ENCODE data around the gene U2AF2.

The U2AF2 gene

DNA sequence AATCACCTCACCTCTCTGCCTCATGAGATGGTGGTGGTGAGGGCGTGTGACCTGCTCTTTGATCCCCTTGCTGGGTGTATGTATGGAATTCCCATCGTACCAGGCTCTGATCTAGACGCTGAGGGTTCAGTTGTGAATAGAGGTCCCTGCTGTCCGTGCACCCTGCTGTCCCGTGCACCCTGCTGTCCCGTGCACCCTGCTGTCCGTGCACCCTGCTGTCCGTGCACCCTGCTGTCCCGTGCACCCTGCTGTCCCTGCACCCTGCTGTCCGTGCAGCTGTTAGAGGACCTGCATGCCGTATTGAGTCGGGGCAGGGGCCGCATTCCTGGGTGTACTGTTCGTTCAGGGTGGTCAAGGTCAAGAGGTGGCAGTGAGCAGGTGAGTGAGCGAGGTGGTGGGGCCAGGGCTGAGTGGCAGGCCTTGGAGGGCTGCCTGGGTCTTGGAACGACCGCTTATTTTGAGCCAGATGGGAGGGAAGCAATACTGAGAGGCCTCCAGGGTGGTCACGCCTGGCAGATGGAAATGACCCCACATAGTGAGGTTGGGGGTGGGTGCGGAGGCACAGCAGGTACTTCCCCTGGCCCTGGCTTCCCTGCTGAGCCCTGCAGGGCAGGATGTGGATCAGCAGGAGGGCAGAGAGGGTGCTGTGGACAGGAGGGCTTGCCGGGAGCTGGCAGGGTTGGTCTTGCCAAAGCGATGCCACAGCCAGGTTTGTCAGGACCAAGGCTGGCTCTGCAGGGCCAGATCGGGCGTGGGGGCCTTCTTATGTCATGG, 15.6 kb downstream of the U2AF2 start:
- Histone ChIP-seq H3K4me2 (peak overlapping the region in 6 of 11 experiments; percentile 6 to 59 (median 10); a peak in 6 of 22 replicates), H3K36me3 (peaks cover 69 to 90% (median 87%) of the 10 kb centered on the region in 11 experiments), H4K20me1 (peaks cover 83 to 96% (median 90%) of the 10 kb centered on the region in 11 experiments), H3K9me3 (replicated peaks in 1 of 11) (no peaks in the 10 kb centered on the region), H3K27me3 (no peaks in the 10 kb centered on the region), H3K4me1 (peaks cover 18 to 44% (median 39%) of the 10 kb centered on the region in 10 experiments; a peak in 19 of 20 replicates), H3K27ac (no peak overlapping the region), H3K9ac (no peak overlapping the region), H3K4me3 (no peak overlapping the region)
- no peak for TF ChIP-seq Cebpa-rat (IDR thresholded peaks at IDR 0.05)

DNA sequence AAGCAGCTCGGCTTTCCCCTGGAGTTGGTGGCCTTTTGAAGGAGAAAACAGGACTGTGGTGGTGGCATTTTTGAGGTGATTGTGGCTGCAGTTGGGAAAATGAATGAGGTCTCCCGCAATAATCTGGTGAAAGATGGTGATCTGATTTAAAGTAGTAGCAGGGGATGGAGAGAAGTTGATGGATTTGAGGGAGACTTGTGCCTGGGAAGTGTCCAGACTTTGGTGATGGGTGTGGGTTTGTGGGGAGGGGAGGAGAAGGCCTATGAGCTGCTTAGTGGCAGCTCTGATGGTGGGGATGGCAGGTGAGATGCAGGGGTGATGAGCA, 16.2 kb downstream of the U2AF2 start:
- TF ChIP-seq Cebpa-rat (IDR thresholded peaks at IDR 0.05) = no peak
- Histone ChIP-seq H3K9ac (0 out of 22 replicates have a peak overlapping the region, but pooled peaks of 1 of the 11 experiments have one; percentile 26), H3K4me3 (no peak overlapping the region), H3K27me3 (no peaks in the 10 kb centered on the region), H3K4me2 (peak overlapping the region in 6 of 11 experiments; percentile 6 to 74 (median 16); a peak in 6 of 22 replicates), H3K27ac (no peak overlapping the region), H3K36me3 (peaks cover 64 to 85% (median 81%) of the 10 kb centered on the region in 11 experiments), H4K20me1 (peaks cover 78 to 96% (median 86%) of the 10 kb centered on the region in 11 experiments), H3K4me1 (peaks cover 18 to 47% (median 43%) of the 10 kb centered on the region in 10 experiments; a peak in 19 of 20 replicates), H3K9me3 (replicated peaks in 1 of 11) (no peaks in the 10 kb centered on the region)

DNA sequence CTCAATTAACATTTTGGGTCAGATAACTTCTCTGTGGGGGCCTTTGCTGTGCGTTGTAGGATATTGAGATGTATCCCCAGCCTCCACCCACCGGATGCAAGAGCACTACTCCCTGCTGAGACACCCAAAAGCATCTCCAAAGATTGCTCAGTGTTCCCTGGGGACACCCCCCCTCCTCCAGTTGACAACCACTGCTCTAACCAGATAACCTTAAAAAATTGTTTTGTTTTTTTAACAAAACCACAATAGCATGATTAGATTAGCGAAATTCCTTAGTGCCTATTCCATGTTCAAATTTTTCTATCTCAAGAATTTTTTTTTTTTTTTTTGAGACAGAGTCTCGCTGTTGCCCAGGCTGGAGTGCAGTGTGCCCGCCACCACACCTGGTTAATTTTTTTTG, 17.6 kb downstream of the U2AF2 start:
- H3K27me3 ChIP-seq = no peaks in the 10 kb centered on the region
- peak overlapping the region in 5 of 11 experiments; percentile 5 to 50 (median 25); a peak in 6 of 22 replicates for H3K9ac ChIP-seq
- H3K27ac ChIP-seq = peak overlapping the region in 2 of 11 experiments; percentile 3 to 21; a peak in 1 of 22 replicates
- peaks cover 30 to 61% (median 57%) of the 10 kb centered on the region in 10 experiments for H3K4me1 ChIP-seq
- peaks cover 64 to 96% (median 85%) of the 10 kb centered on the region in 11 experiments for H4K20me1 ChIP-seq
- peak overlapping the region in 10 of 11 experiments; percentile 9 to 74 (median 52); a peak in 19 of 22 replicates for H3K4me2 ChIP-seq
- TF ChIP-seq Cebpa-rat (IDR thresholded peaks at IDR 0.05) = no peak
- H3K9me3 ChIP-seq (replicated peaks in 1 of 11) = no peaks in the 10 kb centered on the region
- H3K4me3 ChIP-seq = no peak overlapping the region
- peaks cover 50 to 79% (median 69%) of the 10 kb centered on the region in 11 experiments for H3K36me3 ChIP-seq

DNA sequence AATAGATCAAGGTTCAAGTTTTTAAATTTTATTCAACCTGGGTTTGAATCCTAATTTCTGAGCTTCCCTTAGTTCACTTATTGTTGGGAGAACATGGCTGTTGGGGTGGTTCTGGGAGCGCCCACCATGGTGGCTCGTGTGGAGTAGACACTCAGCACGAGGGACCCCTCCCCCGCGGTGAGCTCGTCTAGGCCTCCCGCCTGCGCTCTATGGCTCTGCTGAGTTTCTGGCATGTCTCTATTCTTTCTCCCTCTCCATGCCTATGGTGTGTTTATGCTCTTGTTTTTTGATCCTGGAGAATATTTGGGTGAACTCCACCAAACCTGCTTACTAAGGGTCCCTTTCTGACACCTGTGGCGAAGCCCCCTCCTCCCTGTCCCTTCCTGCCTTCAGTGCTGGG, 18.6 kb downstream of the U2AF2 start:
- no peak for TF ChIP-seq Cebpa-rat (IDR thresholded peaks at IDR 0.05)
- peaks cover 41 to 70% (median 59%) of the 10 kb centered on the region in 11 experiments for H3K36me3 ChIP-seq
- peak overlapping the region in 6 of 11 experiments; percentile 17 to 50 (median 32); a peak in 7 of 22 replicates for H3K9ac ChIP-seq
- H4K20me1 ChIP-seq = peaks cover 56 to 96% (median 83%) of the 10 kb centered on the region in 11 experiments
- peak overlapping the region in 4 of 11 experiments; percentile 25 to 74 (median 62); a peak in 4 of 22 replicates for H3K4me2 ChIP-seq
- peak overlapping the region in 4 of 11 experiments; percentile 0 to 25 (median 20); a peak in 4 of 22 replicates for H3K27ac ChIP-seq
- H3K4me3 ChIP-seq = no peak overlapping the region
- H3K4me1 ChIP-seq = peaks cover 38 to 71% (median 67%) of the 10 kb centered on the region in 10 experiments
- H3K27me3 ChIP-seq = no peaks in the 10 kb centered on the region
- H3K9me3 ChIP-seq (replicated peaks in 1 of 11) = no peaks in the 10 kb centered on the region

DNA sequence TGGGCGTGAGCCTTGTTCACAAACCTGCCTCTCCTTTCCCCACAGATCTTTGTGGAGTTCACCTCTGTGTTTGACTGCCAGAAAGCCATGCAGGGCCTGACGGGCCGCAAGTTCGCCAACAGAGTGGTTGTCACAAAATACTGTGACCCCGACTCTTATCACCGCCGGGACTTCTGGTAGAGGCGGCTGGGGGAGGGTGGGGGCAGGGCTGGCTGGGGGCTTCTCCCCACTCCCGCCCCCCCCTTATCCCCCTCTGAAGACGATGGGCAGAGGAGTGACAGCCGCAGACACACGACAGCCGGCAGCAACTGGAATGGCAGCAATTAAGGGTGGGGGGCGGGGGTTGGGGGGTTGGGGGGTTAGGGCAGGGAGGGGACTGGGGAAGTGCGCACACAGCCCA, 19.1 kb downstream of the U2AF2 start:
- no peak for TF ChIP-seq Cebpa-rat (IDR thresholded peaks at IDR 0.05)
- peak overlapping the region in 5 of 11 experiments; percentile 17 to 39 (median 31); a peak in 6 of 22 replicates for H3K9ac ChIP-seq
- peak overlapping the region in 3 of 11 experiments; percentile 18 to 25 (median 21); a peak in 2 of 22 replicates for H3K27ac ChIP-seq
- peaks cover 43 to 75% (median 71%) of the 10 kb centered on the region in 10 experiments for H3K4me1 ChIP-seq
- no peak overlapping the region for H3K4me3 ChIP-seq
- peaks cover 51 to 96% (median 83%) of the 10 kb centered on the region in 11 experiments for H4K20me1 ChIP-seq
- peaks cover 41 to 70% (median 59%) of the 10 kb centered on the region in 11 experiments for H3K36me3 ChIP-seq
- H3K9me3 ChIP-seq (replicated peaks in 1 of 11) = no peaks in the 10 kb centered on the region
- peak overlapping the region in 4 of 11 experiments; percentile 59 to 92 (median 78); a peak in 5 of 22 replicates for H3K4me2 ChIP-seq
- no peaks in the 10 kb centered on the region for H3K27me3 ChIP-seq

DNA sequence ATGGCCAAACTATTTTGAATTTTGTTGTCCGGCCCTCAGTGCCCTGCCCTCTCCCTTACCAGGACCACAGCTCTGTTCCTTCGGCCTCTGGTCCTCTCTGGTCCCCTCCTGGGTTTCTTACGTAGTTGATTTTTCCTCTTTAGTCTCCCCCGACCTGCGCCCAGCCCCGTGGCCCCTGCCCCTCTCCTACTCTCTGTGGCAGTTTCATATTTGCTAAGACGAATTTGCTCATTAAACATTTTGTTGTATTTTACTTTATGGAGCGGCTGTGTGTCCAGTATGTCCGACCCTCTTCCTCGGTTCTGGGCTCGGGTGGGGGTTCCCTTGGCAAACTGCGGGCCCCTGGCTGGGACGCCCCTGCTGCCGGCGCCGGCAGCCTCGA, 19.6 kb downstream of the U2AF2 start:
- H3K4me2 ChIP-seq = peak overlapping the region; percentile 68 to 97 (median 90)
- H3K4me1 ChIP-seq = peaks cover 48 to 81% (median 77%) of the 10 kb centered on the region in 10 experiments
- no peaks in the 10 kb centered on the region for H3K9me3 ChIP-seq (replicated peaks in 1 of 11)
- peaks cover 41 to 70% (median 59%) of the 10 kb centered on the region in 11 experiments for H3K36me3 ChIP-seq
- peaks cover 48 to 96% (median 83%) of the 10 kb centered on the region in 11 experiments for H4K20me1 ChIP-seq
- no peaks in the 10 kb centered on the region for H3K27me3 ChIP-seq
- H3K9ac ChIP-seq = peak overlapping the region; percentile 93 to 98 (median 97)
- peak overlapping the region; percentile 79 to 98 (median 92) for H3K4me3 ChIP-seq
- H3K27ac ChIP-seq = peak overlapping the region; percentile 47 to 98 (median 94)
- no peak for TF ChIP-seq Cebpa-rat (IDR thresholded peaks at IDR 0.05)

DNA sequence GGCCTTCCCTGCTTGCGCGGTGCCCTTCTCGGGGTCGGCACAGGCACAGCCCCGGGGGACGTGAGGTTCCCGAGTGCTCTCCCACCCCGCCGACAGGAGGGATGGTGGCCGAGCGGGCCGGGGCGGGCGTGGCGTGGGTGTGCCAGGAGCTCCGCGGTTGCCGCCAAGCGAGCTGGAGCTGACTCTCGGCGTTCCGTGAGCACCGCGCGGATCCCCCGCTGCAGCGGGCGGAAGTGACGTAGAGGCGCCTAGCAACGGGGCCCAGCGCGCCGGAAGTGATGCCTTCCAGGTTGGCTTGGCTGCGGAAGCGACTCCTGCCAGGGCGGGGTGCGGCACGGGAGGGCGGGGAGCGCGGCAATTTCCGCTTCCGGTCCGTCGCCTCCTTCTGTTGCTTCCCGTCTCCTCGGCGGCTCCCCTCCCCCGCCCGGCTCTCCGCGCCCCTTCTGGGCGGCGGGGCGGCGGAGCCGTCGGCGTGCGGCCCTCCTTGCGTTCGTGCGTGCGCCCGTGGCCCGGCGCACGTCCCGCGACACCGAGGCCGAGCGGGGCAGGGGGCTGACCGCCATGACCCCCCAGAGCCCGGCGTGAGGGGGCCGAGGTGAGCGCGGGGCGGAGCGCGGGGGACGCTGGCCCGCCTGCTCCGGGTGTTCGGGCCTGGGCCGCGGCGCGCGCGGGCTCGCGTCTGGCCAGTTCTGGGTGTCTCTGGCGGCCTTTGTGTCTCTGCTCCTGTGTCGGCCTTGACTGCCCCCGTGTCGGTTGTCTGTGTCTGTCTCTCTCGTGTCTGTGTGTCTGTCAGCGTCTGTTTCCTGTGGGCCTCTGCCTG, 20.2 kb downstream of the U2AF2 start, which contains the start of gene EPN1:
Gene EPN1, plus strand, starts transcription at position 386 of the 820 bp plus-strand sequence. CDS start 3,402 bp downstream, outside the sequence.
- Histone ChIP-seq H3K9me3 (replicated peaks in 1 of 11) (no peaks in the 10 kb centered on the region), H3K27me3 (no peaks in the 10 kb centered on the region), H3K36me3 (peaks cover 41 to 70% (median 59%) of the 10 kb centered on the region in 11 experiments), H3K27ac (peak within 1 kb of the TSS; percentile 92 to 98 (median 95)), H3K4me2 (peak within 1 kb of the TSS; percentile 87 to 98 (median 93)), H3K4me3 (peak within 1 kb of the TSS; percentile 79 to 98 (median 92)), H3K4me1 (peaks cover 52 to 87% (median 82%) of the 10 kb centered on the region in 10 experiments), H4K20me1 (peaks cover 48 to 96% (median 83%) of the 10 kb centered on the region in 11 experiments), H3K9ac (peak within 1 kb of the TSS; percentile 93 to 98 (median 97))
- no peak for TF ChIP-seq Cebpa-rat (IDR thresholded peaks at IDR 0.05)

DNA sequence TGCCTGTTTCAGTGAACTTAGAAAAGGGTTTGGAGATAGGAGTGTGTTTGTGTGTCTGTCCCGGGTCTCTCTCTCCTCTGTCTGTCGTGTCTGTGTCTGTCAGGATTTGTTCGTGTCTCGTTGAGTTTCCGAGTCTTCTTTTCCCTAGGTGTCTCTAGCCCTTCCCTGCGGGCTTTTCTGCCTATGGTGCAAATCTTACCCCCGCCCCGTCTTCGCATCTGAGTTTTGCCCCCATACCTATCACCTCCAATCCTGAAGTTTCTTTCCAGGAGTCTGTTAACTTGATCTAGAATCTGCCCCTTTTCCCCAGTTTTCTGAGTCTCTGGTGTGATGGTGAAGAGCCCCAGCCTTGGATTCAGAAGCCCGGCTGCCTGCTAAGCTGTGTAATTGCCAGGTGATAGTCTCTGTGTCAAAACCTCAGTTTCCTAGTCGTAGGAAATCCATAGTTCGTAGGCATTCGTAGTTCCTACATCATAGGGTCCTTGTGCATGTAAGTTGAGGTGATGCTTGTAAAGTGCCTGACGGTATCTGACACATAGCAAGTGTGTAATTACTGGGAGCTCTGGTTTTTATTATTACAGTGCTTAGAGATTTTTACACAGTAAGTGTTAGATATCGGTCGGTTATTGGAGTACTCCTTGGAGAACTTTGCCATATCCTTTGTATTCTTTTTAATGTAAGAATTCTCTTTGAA, 21.0 kb downstream of the U2AF2 start:
- Histone ChIP-seq H3K9ac (peak overlapping the region; percentile 93 to 98 (median 97)), H3K4me3 (peak overlapping the region; percentile 79 to 98 (median 92)), H4K20me1 (peaks cover 48 to 96% (median 83%) of the 10 kb centered on the region in 11 experiments), H3K4me2 (peak overlapping the region; percentile 87 to 98 (median 93)), H3K36me3 (peaks cover 41 to 70% (median 59%) of the 10 kb centered on the region in 11 experiments), H3K4me1 (peaks cover 53 to 87% (median 82%) of the 10 kb centered on the region in 10 experiments), H3K27me3 (no peaks in the 10 kb centered on the region), H3K9me3 (replicated peaks in 1 of 11) (no peaks in the 10 kb centered on the region), H3K27ac (peak overlapping the region; percentile 92 to 98 (median 95))
- no peak for TF ChIP-seq Cebpa-rat (IDR thresholded peaks at IDR 0.05)

Data from BLaER1 treated with 17β-estradiol and CSF1 and Interleukin-3, amounts not matched to agents 10 nM and 100 nM (cell line).